Measurements from ENCODE around the gene JCHAIN.
"Not testable (repeated sequence)": the region's sequence is repeated elsewhere in the genome, so short reads cannot be mapped to it uniquely, and the experiment has no call there.

Gene JCHAIN

DNA sequence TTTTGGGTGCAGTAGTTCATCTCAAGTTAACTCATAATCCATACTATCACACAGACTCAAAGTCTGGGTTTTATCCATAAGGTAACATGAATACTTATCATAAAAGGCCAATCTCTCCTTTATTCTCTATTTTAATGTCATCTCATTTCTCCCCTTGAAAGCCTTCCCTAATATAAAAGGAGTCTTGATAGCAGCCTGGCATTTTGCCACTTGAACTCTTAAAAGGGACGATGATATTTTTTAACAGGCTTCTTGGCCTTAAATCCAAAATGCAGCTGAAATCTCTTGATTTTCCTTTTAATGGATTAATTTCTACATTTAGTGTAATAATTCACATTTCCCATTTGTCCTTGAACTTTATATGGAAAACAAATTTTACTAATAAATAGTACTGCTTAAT, 8.4 kb upstream of the JCHAIN start:
- no peak for DNase-seq (ENCODE audit: extremely low read depth, low read depth)
- TF ChIP-seq CTCF (IDR thresholded peaks at IDR 0.05; ENCODE audit: low read depth, low read length): no peak

DNA sequence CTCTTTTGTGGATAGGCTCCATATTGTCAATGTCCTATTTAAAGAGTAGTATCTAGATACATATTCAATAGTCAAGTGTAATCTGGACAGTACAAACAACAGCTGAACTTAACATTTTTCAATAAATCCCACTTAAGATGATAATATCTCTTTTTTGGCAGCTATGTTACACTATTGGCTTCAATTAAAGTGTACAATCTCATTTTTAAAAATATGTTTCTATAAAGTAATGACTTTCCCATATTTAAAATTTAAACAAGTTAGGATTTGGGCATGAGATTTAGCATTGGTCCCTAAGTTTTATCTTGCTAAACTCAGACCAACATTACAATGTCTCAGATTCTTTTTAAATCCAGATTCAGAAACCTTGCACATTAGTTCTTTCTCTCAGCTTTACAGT, 7.9 kb upstream of the JCHAIN start:
- DNase-seq (ENCODE audit: extremely low read depth, low read depth): no peak
- TF ChIP-seq CTCF (IDR thresholded peaks at IDR 0.05; ENCODE audit: low read depth, low read length): no peak

GRCh38 chr4:70671091-70671490, 4.8 kb upstream of the JCHAIN start:
- no peak for DNase-seq (ENCODE audit: extremely low read depth, low read depth)
- TF ChIP-seq CTCF (IDR thresholded peaks at IDR 0.05; ENCODE audit: low read depth, low read length): no peak

DNA sequence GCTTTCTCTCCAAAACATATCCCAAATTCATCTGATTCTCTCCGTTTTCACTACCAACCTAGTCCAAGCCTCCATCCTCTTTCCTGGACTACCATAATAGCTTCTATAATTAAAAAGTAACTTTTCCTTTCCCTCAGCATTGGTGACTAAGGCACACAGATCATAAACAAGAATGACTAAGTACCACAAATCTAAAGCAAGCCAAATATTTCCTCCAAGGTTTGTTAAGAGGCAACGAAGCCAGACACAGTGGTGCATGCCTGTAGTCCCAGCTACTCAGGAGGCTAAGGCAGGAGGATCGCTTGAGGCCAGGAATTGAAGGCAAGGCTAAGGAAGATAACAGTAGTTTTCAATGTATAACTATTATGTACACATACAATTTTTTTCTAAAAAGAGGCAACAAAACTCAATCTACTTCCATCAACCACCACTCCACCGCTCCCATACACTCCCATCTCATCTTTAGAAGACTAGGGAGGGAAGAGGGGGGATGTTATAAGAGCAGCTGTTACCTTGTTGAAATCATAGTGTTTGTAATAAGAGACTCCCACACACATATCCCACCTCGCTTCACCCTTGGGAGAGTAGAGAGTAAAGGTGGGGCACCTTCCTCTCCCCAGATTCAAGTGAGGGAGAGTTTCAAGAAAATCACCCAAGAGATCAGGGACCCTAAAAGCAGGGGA, 4.2 kb upstream of the JCHAIN start:
- no peak for DNase-seq (ENCODE audit: extremely low read depth, low read depth)
- TF ChIP-seq CTCF (IDR thresholded peaks at IDR 0.05; ENCODE audit: low read depth, low read length): no peak

GRCh38 chr4:70667740-70668535, 1.6 kb upstream of the JCHAIN start:
- TF ChIP-seq CTCF (IDR thresholded peaks at IDR 0.05; ENCODE audit: low read depth, low read length): no peak
- no peak for DNase-seq (ENCODE audit: extremely low read depth, low read depth)

GRCh38 chr4:70661309-70661922, 4.9 kb downstream of the JCHAIN start:
- DNase-seq (ENCODE audit: extremely low read depth, low read depth): not testable (repeated sequence)

- no peak for TF ChIP-seq CTCF (IDR thresholded peaks at IDR 0.05; ENCODE audit: low read depth, low read length)
- DNase-seq (ENCODE audit: extremely low read depth, low read depth): no peak
Observed at GRCh38 chr4:70660106-70660505, 6.2 kb downstream of the JCHAIN start.

Data from AG09319 (cell line).